NK-92 (cell line): ENCODE data around the gene TCF12.

ENCODE experiments used
- DNase-seq: peaks from one replicate; lab custom pipeline; 2025; ENCODE audit not compliant: unreplicated experiment; lab: John Stamatoyannopoulos, UW

TCF12 gene

GRCh38 chr15:57203906-57204305 is 285.5 kb downstream of the TCF12 start:
- no peak for DNase-seq

GRCh38 chr15:57205027-57205855 is 286.8 kb downstream of the TCF12 start:
- no peak for DNase-seq

GRCh38 chr15:57205996-57206395 is 287.6 kb downstream of the TCF12 start:
- no peak for DNase-seq

GRCh38 chr15:57213862-57214261 is 295.4 kb downstream of the TCF12 start:
- no peak for DNase-seq

- DNase-seq = no peak
Observed at GRCh38 chr15:57215326-57215725, 296.9 kb downstream of the TCF12 start.

GRCh38 chr15:57215881-57216280 is 297.4 kb downstream of the TCF12 start:
- no peak for DNase-seq

- no peak for DNase-seq
Observed at GRCh38 chr15:57216288-57216687, 297.8 kb downstream of the TCF12 start.

GRCh38 chr15:57217778-57218598 is 299.5 kb downstream of the TCF12 start:
- no peak for DNase-seq

GRCh38 chr15:57218826-57219576 is 300.6 kb downstream of the TCF12 start:
- no peak for DNase-seq

GRCh38 chr15:57220205-57220604 is 301.8 kb downstream of the TCF12 start:
- DNase-seq = no peak

- DNase-seq = no peak
Observed at GRCh38 chr15:57221134-57221533, 302.7 kb downstream of the TCF12 start.

GRCh38 chr15:57223345-57223744 is 304.9 kb downstream of the TCF12 start:
- no peak for DNase-seq

- no peak for DNase-seq
Observed at GRCh38 chr15:57223887-57224286, 305.4 kb downstream of the TCF12 start.

- DNase-seq = no peak
Observed at GRCh38 chr15:57224664-57225063, 306.2 kb downstream of the TCF12 start.

GRCh38 chr15:57227166-57227565 is 308.7 kb downstream of the TCF12 start:
- no peak for DNase-seq

- DNase-seq = no peak
Observed at GRCh38 chr15:57227899-57228298, 309.5 kb downstream of the TCF12 start.

GRCh38 chr15:57228395-57228794 is 310.0 kb downstream of the TCF12 start:
- no peak for DNase-seq

GRCh38 chr15:57229051-57229450 is 310.6 kb downstream of the TCF12 start:
- no peak for DNase-seq

- DNase-seq = no peak
Observed at GRCh38 chr15:57231559-57231958, 313.1 kb downstream of the TCF12 start.

GRCh38 chr15:57234156-57234555 is 315.7 kb downstream of the TCF12 start:
- no peak for DNase-seq

GRCh38 chr15:57235186-57235585 is 316.7 kb downstream of the TCF12 start:
- no peak for DNase-seq
